NCI-H146 (cell line): ENCODE measurements around the gene RBM39.

Experiments used
- DNase-seq: peaks from one replicate; lab custom pipeline; 2025; lab: John Stamatoyannopoulos, UW

The RBM39 gene

GRCh38 chr20:35669681-35670080, 72.4 kb downstream of the RBM39 start:
- no peak for DNase-seq

DNA sequence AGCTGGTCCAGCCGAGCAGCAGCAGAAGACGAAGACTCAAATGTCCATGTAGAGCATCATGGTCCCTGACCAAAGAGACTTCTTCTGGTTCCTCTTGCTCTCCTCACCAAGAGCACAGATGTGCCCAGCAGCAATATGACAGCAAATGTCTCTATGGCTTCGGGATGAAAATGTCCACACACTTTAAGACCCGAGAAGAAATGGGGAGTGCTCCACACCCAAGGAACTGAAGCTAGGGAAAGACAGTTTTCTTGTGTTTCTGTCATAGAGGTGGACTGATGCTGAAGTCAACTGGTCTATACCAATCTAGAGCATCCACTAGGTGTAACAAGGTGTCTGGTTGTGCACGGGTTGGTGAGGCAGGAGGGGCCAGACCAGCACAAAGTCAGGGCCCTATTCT, 72.8 kb downstream of the RBM39 start:
- DNase-seq, result no peak

DNA sequence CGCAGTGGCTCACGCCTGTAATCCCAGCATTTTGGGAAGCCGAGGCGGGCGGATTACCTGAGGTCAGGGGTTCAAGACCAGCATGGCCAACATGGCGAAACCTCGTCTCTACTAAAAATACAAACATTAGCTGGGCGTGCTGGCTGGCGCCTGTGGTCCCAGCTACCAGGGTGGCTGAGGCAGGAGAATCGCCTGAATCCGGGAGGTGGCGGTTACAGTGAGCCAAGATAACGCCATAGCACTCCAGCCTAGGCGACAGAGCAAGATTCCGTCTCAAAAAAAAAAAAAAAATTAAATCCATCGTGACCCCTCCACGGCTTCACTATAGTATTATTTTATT, 76.1 kb downstream of the RBM39 start:
- no peak for DNase-seq

- peak; percentile 97 for DNase-seq
These were observed 77.4 kb downstream of the RBM39 start, which contains the start of the genes CPNE1 and RBM12 for GRCh38 chr20:35664466-35665206. Gene CPNE1, minus strand, starts transcription at chr20:35664900. Its CDS starts 31,977 bp downstream, at chr20:35632923. Gene RBM12, minus strand, starts transcription at chr20:35664900. Its CDS starts 9,578 bp downstream, at chr20:35655322.

DNA sequence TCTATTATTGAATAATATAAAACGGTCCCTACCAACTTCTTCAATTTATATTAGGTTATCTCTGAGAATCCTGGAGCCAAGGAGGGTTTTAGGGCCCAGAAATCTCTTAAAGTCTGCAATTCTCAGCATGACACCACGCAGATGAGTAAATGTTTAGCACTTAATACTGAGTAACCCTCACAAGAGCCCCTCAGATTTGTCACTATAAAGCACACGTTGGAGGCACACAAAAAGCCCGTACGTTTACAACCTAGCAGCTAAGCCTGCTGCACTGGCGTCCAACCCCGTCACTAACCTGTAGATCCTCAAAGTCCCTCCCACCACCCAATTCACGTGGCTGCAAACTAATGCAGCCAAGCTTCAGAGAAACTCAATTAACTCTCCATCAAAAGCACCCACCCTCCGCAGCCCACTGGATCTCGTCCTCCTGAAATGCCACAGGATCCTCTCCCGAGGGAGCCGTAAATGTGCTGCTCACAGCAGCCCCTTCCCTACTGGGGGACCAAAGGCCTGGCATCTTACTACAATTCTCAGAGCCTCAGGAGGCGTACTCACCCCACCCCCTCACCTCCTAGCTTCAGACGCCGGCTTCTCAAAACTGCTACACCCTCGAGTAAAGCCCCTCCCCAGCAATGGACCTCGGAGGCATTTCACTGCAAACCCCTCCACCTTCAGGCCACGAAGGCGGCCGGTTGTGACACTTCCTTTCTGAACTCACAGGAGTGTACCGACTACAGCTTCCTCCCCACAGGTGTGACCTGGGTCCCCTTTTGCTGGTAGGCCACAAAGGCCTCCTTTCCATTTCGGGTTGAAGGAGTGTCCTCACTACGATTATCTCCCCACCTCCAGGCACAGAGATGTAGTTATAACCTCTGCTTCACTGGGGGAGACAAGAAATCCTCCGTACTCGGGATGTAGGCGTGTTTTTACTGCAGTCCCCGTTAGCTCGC, 78.3 kb downstream of the RBM39 start:
- DNase-seq, result peak; percentile 67

DNA sequence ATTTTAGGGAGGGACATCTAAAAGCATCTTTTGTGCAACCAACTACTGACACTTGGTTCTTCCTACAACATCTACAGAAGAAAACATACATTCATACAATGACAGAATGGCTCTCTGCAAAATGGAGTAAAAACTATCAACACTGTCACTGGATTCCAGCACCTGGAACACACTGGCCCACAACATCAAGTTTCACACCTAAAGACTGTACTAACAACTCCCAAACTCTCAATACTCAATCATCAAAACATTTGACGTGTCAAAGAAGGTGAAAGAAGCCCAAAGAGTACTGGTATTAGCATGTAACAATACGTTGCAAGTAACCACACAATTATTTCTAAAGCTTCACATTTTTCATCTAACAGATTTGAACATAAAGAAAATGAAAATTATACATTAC, 79.5 kb downstream of the RBM39 start:
- no peak for DNase-seq

- DNase-seq, result no peak
These were observed 80.2 kb downstream of the RBM39 start for GRCh38 chr20:35661908-35662307.

GRCh38 chr20:35661053-35661452, 81.0 kb downstream of the RBM39 start:
- no peak for DNase-seq

DNA sequence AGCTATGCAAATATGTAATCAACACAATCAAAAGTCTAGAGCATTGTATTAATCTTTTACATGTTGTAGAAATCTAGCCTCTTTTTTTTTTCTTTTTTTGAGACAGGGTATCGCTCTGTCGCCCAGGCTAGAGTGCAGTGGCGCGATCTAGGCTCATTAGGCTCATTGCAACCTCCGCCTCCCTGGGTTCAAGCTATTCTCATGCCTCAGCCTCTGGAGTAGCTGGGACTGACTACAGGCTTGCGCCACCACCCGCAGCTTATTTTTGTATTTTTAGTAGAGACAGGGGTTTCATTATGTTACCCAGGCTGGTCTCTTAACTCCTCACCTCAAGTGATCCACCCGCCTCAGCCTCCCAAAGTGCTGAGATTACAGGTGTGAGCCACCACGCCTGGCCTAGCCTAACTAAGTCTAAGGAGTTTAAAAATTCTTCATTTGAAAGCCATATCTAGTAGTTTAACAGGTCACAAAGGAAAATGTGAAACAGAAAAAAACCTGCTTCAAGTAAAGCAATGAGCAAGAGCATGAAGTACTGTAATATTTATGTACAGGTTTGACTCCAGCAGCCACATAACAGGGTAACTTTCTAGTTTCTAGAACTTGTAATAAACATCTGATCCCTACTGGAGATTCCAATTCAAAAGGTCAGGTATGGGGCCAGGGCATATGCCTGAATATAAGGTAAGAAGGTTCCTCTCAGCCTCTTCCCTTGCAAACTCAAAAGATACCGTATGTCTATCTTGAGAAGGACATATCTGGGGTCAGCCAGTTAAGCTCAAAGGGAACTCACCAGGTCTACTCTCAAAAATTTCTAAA, 81.7 kb downstream of the RBM39 start:
- no peak for DNase-seq

DNA sequence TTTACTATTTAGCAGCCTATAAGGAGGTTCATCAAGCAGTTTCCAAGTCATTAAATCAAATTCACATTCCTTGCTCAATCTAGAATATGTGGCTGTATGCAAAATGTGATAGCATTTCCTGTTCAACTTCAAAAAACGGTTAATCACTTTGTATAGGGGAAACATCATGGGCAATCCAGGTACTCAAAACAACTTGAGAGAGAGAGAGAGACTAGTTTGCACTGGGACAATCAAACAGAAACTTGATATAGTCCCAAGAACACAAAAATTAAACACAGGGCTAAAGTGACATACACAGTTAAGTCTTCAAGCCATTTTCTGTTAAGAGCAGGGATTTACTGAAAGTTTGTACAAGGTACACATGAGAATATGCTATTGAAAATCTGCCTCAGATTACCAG, 84.8 kb downstream of the RBM39 start:
- no peak for DNase-seq

- DNase-seq, result no peak
These were observed 87.6 kb downstream of the RBM39 start for GRCh38 chr20:35654415-35654814.

GRCh38 chr20:35653893-35654292, 88.2 kb downstream of the RBM39 start:
- DNase-seq, result no peak
